DND-41 (cell line): ENCODE measurements around the gene SIRT7.
A peak's percentile ranks its signal among the peaks of the same experiment; 100 is the strongest.

Source experiments
- ATAC-seq: fragments of 200-7000 bp; cut with Tn5 transposase; 3 replicates; pipeline ENCODE4 v1.9.1; 2021; ENCODE audit warnings: low read depth; ENCODE audit not compliant: insufficient read depth
- DNase-seq: peaks from one replicate; pipeline ENCODE4 v3.0.0-alpha.2; 2020
- H2AFZ ChIP-seq: 2 replicates; pipeline ENCODE4 v1.6.0; 2012; ENCODE audit warnings: low read depth, low read length
- H3K27ac ChIP-seq: 2 replicates; pipeline ENCODE4 v1.5.1; 2012; ENCODE audit warnings: low read length, inconsistent platforms
- H3K27me3 ChIP-seq: fragments of 200-600 bp; sonication (generic); 2 replicates; pipeline ENCODE4 v1.6.0; 2012; ENCODE audit warnings: low read length, mild to moderate bottlenecking, inconsistent platforms; ENCODE audit not compliant: insufficient read depth, poor library complexity
- H3K36me3 ChIP-seq: 2 replicates; pipeline ENCODE4 v1.5.1; 2012; ENCODE audit warnings: low read length, inconsistent platforms; ENCODE audit not compliant: insufficient read depth
- H3K4me1 ChIP-seq: 2 replicates; pipeline ENCODE4 v1.5.1; 2012; ENCODE audit warnings: mild to moderate bottlenecking, low read length; ENCODE audit not compliant: insufficient read depth
- H3K4me2 ChIP-seq: 2 replicates; pipeline ENCODE4 v1.6.0; 2012; ENCODE audit warnings: mild to moderate bottlenecking, moderate library complexity, low read length, inconsistent platforms; ENCODE audit not compliant: insufficient read depth
- H3K4me3 ChIP-seq, 2 experiments: fragments of 200-600 bp in 1 of 2; shearing (Covaris generic) in 1 of 2; 2 replicates each; pipeline ENCODE4 v1.5.1; 2012 to 2016; ENCODE audit warnings: inconsistent platforms in 2 of 2, low read length in 2 of 2, mild to moderate bottlenecking in 2 of 2, low read depth in 1 of 2, moderate library complexity in 1 of 2
- H3K79me2 ChIP-seq: 2 replicates; pipeline ENCODE4 v1.6.0; 2012; ENCODE audit warnings: low read length, inconsistent platforms; ENCODE audit not compliant: insufficient read depth
- H3K9ac ChIP-seq: 2 replicates; pipeline ENCODE4 v1.6.0; 2012; ENCODE audit warnings: low read depth, mild to moderate bottlenecking, inconsistent platforms, low read length, moderate library complexity
- H3K9me3 ChIP-seq: 2 replicates; pipeline ENCODE4 v1.5.1; 2012; ENCODE audit warnings: low read length, moderate library complexity, mild to moderate bottlenecking, inconsistent platforms; ENCODE audit not compliant: insufficient read depth, severe bottlenecking
- H4K20me1 ChIP-seq: 2 replicates; pipeline ENCODE4 v1.6.0; 2012; ENCODE audit warnings: low read length; ENCODE audit not compliant: insufficient read depth
- CTCF ChIP-seq: IDR thresholded peaks from 2 replicates; pipeline ENCODE4 v1.5.1; 2012; ENCODE audit warnings: borderline replicate concordance, low read length, moderate library complexity, mild to moderate bottlenecking; ENCODE audit not compliant: poor library complexity, severe bottlenecking; ENCODE audit errors: extremely low read depth
- EZH2 ChIP-seq: IDR thresholded peaks from 3 replicates; pipeline ENCODE4 v1.6.1; 2012; ENCODE audit warnings: borderline replicate concordance, low read depth, mild to moderate bottlenecking, moderate library complexity, low read length, inconsistent platforms; ENCODE audit not compliant: severe bottlenecking

SIRT7 gene

GRCh38 chr17:81906476-81907218 lies 11.3 kb downstream of the SIRT7 start:
- Histone ChIP-seq H3K9ac (no peak overlapping the region), H3K4me3 (no peak overlapping the region), H3K27me3 (no peaks in the 10 kb centered on the region), H3K36me3 (peaks cover 64% of the 10 kb centered on the region), H4K20me1 (peaks cover 35% of the 10 kb centered on the region), H2AFZ (no peak overlapping the region), H3K4me2 (no peak overlapping the region), H3K79me2 (peaks cover 21% of the 10 kb centered on the region), H3K4me1 (peaks cover 21% of the 10 kb centered on the region), H3K9me3 (no peaks in the 10 kb centered on the region), H3K27ac (no peak overlapping the region)
- no peak for ATAC-seq
- no peak for TF ChIP-seq EZH2
- TF ChIP-seq CTCF = peak; percentile 34
- DNase-seq = no peak

- Histone ChIP-seq H3K36me3 (peaks cover 68% of the 10 kb centered on the region), H3K4me1 (peaks cover 19% of the 10 kb centered on the region), H3K9ac (no peak overlapping the region), H3K4me3 (no peak overlapping the region), H3K27me3 (no peaks in the 10 kb centered on the region), H3K4me2 (no peak overlapping the region), H4K20me1 (peaks cover 34% of the 10 kb centered on the region), H2AFZ (no peak overlapping the region), H3K9me3 (no peaks in the 10 kb centered on the region), H3K79me2 (peaks cover 21% of the 10 kb centered on the region), H3K27ac (no peak overlapping the region)
- ATAC-seq (no peak), DNase-seq (no peak)
- TF ChIP-seq EZH2 (no peak), CTCF (no peak)
Observed at GRCh38 chr17:81905993-81906392, 12.0 kb downstream of the SIRT7 start.

- Histone ChIP-seq H2AFZ (no peak overlapping the region), H3K79me2 (peaks cover 16% of the 10 kb centered on the region), H4K20me1 (peaks cover 33% of the 10 kb centered on the region), H3K36me3 (peaks cover 73% of the 10 kb centered on the region), H3K4me2 (no peak overlapping the region), H3K9ac (no peak overlapping the region), H3K4me3 (no peak overlapping the region), H3K27me3 (no peaks in the 10 kb centered on the region), H3K4me1 (peaks cover 15% of the 10 kb centered on the region), H3K9me3 (no peaks in the 10 kb centered on the region), H3K27ac (no peak overlapping the region)
- DNase-seq (no peak), ATAC-seq (no peak)
- TF ChIP-seq CTCF (no peak), EZH2 (no peak)
Observed at GRCh38 chr17:81905424-81905875, 12.5 kb downstream of the SIRT7 start.
